HL-60 (cell line): ENCODE measurements around the gene EXOC2.

Experiments
- DNase-seq, 2 experiments: peaks; one replicate each; pipeline ENCODE4 v3.0.0-alpha.2; 2010 to 2020; ENCODE audit warnings: low read depth in 1 of 2, low spot score in 1 of 2
- H3K27ac ChIP-seq: fragments of 250-450 bp; sonication (Bioruptor Pico); replicated peaks from 2 replicates; pipeline ENCODE4 v1.5.1; 2020; ENCODE audit warnings: mild to moderate bottlenecking, moderate library complexity
- H3K27me3 ChIP-seq: fragments of 250-450 bp; sonication (Bioruptor Pico); 2 replicates; pipeline ENCODE4 v1.5.1; 2021; ENCODE audit warnings: mild to moderate bottlenecking, moderate library complexity; ENCODE audit not compliant: insufficient read depth, poor library complexity, severe bottlenecking
- H3K4me3 ChIP-seq: replicated peaks from 2 replicates; pipeline ENCODE4 v1.5.1; 2011; ENCODE audit warnings: mild to moderate bottlenecking, control low read depth, low read length; ENCODE audit not compliant: insufficient read depth
- CTCF ChIP-seq: IDR thresholded peaks from one replicate; pipeline ENCODE4 v1.5.1; 2011; ENCODE audit warnings: low read length, control low read depth, inconsistent platforms; ENCODE audit not compliant: insufficient read depth
- GABPA ChIP-seq: IDR thresholded peaks from 2 replicates; pipeline ENCODE4 v1.6.1; 2012; ENCODE audit warnings: low read depth
- POLR2AphosphoS5 ChIP-seq: IDR thresholded peaks from 2 replicates; pipeline ENCODE4 v1.6.1; 2012; ENCODE audit warnings: low read depth
- REST ChIP-seq: IDR thresholded peaks from 2 replicates; pipeline ENCODE4 v1.6.1; 2012; ENCODE audit warnings: low read depth; ENCODE audit not compliant: insufficient replicate concordance
- SPI1 ChIP-seq: IDR thresholded peaks from 2 replicates; pipeline ENCODE4 v1.6.1; 2012; ENCODE audit warnings: low read depth, mild to moderate bottlenecking, borderline replicate concordance

EXOC2 gene

GRCh38 chr6:583635-584034 lies 109.3 kb downstream of the EXOC2 start:
- Histone ChIP-seq H3K4me3 (no peak overlapping the region), H3K27me3 (no peaks in the 10 kb centered on the region), H3K27ac (no peak overlapping the region)
- no peak for DNase-seq
- TF ChIP-seq GABPA = no peak
- TF ChIP-seq POLR2AphosphoS5 = no peak
- no peak for TF ChIP-seq REST
- TF ChIP-seq SPI1 = no peak
- TF ChIP-seq CTCF = no peak

GRCh38 chr6:583116-583515 lies 109.8 kb downstream of the EXOC2 start:
- Histone ChIP-seq H3K27me3 (no peaks in the 10 kb centered on the region), H3K4me3 (no peak overlapping the region), H3K27ac (no peak overlapping the region)
- no peak for DNase-seq
- TF ChIP-seq CTCF (no peak), GABPA (no peak), POLR2AphosphoS5 (no peak), SPI1 (no peak), REST (no peak)

- H3K4me3 ChIP-seq = no peak overlapping the region
- TF ChIP-seq SPI1 = no peak
- no peak for TF ChIP-seq POLR2AphosphoS5
- TF ChIP-seq CTCF = no peak
- no peak for TF ChIP-seq GABPA
- no peak for TF ChIP-seq REST
- no peak for DNase-seq
- no peaks in the 10 kb centered on the region for H3K27me3 ChIP-seq
- no peak overlapping the region for H3K27ac ChIP-seq
Observed at GRCh38 chr6:582370-582769, 110.6 kb downstream of the EXOC2 start.
